GM12878 (cell line): ENCODE measurements around the gene RALGDS. TPM values are rescaled to one million over a fixed set of nuclear protein-coding genes. Genes with fewer than 3 reads are reported as not detected.

Experiments used
- ATAC-seq: fragments of 200-7000 bp; cut with Tn5 transposase; 3 replicates; pipeline ENCODE4 v1.9.1; 2020; ENCODE audit warnings: mild to moderate bottlenecking, moderate library complexity
- BruUV-seq: library from RNA; stranded (reverse); fragments of 400-500 nt; replicated peaks from 2 replicates; lab custom pipeline; 2021; lab: Mats Ljungman, UMichigan
- CTCF ChIA-PET: fragments of 300-600 bp; sonication (Branson Sonifier 250); formaldehyde crosslinking; extraction: SDS; loops from one replicate; lab custom pipeline; 2021; ENCODE audit warnings: inconsistent platforms; lab: Yijun Ruan, JAX
- POLR2A ChIA-PET: fragments of 350-600 bp; formaldehyde crosslinking; extraction: SDS; loops from one replicate; lab custom pipeline; 2021; ENCODE audit warnings: inconsistent platforms; lab: Charles Lee
- RAD21 ChIA-PET: fragments of 300-600 bp; sonication (Branson Sonifier 250); formaldehyde crosslinking; loops from one replicate; lab custom pipeline; 2023; ENCODE audit warnings: antibody characterized with exemption; ENCODE audit not compliant: unreplicated experiment; lab: Charles Lee
- SMC1A ChIA-PET: fragments of 300-600 bp; sonication (Branson Sonifier 250); formaldehyde crosslinking; loops from one replicate; lab custom pipeline; 2023; ENCODE audit not compliant: unreplicated experiment, uncharacterized antibody; lab: Charles Lee
- DNase-seq: peaks from one replicate; pipeline ENCODE4 v3.0.0-alpha.2; 2011; ENCODE audit warnings: low read depth, low spot score
- FAIRE-seq: peaks from 3 replicates; lab custom pipeline; 2011; peaks lifted over from hg19 to GRCh38; lab: Jason Lieb, UNC
- H2AFZ ChIP-seq: 2 replicates; pipeline ENCODE4 v1.6.0; 2011; ENCODE audit warnings: low read depth, low read length, control low read depth; ENCODE audit not compliant: control insufficient read depth
- H3K27ac ChIP-seq: 2 replicates; pipeline ENCODE4 v1.5.1; 2011; ENCODE audit warnings: control low read depth; ENCODE audit not compliant: control insufficient read depth, insufficient read depth
- H3K27me3 ChIP-seq, 2 experiments: replicated peaks in 1 of 2; 2 replicates each; pipeline versions ENCODE4 v1.6.0 to v1.6.1; 2011; ENCODE audit warnings: low read length in 1 of 2; ENCODE audit not compliant: control insufficient read depth in 2 of 2, insufficient read depth in 2 of 2
- H3K36me3 ChIP-seq, 2 experiments: 2 replicates each; pipeline ENCODE4 v1.5.1; 2011; ENCODE audit warnings: low read length in 1 of 2; ENCODE audit not compliant: control insufficient read depth in 2 of 2, insufficient read depth in 2 of 2
- H3K4me1 ChIP-seq: 2 replicates; pipeline ENCODE4 v1.6.1; 2011; ENCODE audit warnings: mild to moderate bottlenecking, low read length, moderate library complexity, mixed read lengths; ENCODE audit not compliant: control insufficient read depth, insufficient read depth
- H3K4me2 ChIP-seq: 2 replicates; pipeline ENCODE4 v1.6.0; 2011; ENCODE audit warnings: control low read depth; ENCODE audit not compliant: control insufficient read depth, insufficient read depth
- H3K4me3 ChIP-seq: fragments of 200-600 bp; sonication (generic); 2 replicates; pipeline ENCODE4 v1.5.1; 2016
- H3K79me2 ChIP-seq: 2 replicates; pipeline ENCODE4 v1.6.0; 2011; ENCODE audit warnings: low read length; ENCODE audit not compliant: control insufficient read depth, insufficient read depth
- H3K9ac ChIP-seq: 2 replicates; pipeline ENCODE4 v1.8.0; 2011; ENCODE audit warnings: low read length, control low read depth, mixed read lengths; ENCODE audit not compliant: control insufficient read depth, insufficient read depth
- H3K9me3 ChIP-seq: replicated peaks from 3 replicates; pipeline ENCODE4 v1.5.1; 2011; ENCODE audit warnings: mild to moderate bottlenecking, low read length; ENCODE audit not compliant: control insufficient read depth, insufficient read depth
- H4K20me1 ChIP-seq: 2 replicates; pipeline ENCODE4 v1.6.0; 2011; ENCODE audit not compliant: control insufficient read depth, insufficient read depth
- ATF7 ChIP-seq: fragments of 450-650 bp; IDR thresholded peaks from 2 replicates; pipeline ENCODE4 v1.6.1; 2016; ENCODE audit warnings: low read depth, mild to moderate bottlenecking
- BACH1 ChIP-seq: fragments of 450-650 bp; IDR thresholded peaks from 2 replicates; pipeline ENCODE4 v1.6.1; 2017; ENCODE audit warnings: mild to moderate bottlenecking, borderline replicate concordance
- BHLHE40 ChIP-seq, 2 experiments: fragments of 450-650 bp in 1 of 2; IDR thresholded peaks; 2 replicates each; pipeline ENCODE4 v1.6.1; 2011 to 2017; ENCODE audit warnings: low read depth in 2 of 2, borderline replicate concordance in 1 of 2, improper control_type of control experiment in 1 of 2, low read length in 1 of 2, mild to moderate bottlenecking in 1 of 2
- CBX5 ChIP-seq: sonication (generic); IDR thresholded peaks from 2 replicates; pipeline ENCODE4 v1.6.1; 2016; ENCODE audit warnings: low read depth, moderate library complexity, mild to moderate bottlenecking, inconsistent platforms
- JUND ChIP-seq: IDR thresholded peaks from 2 replicates; pipeline ENCODE4 v1.6.1; 2012; ENCODE audit warnings: low read depth, mild to moderate bottlenecking, low read length, improper control_type of control experiment, moderate library complexity
- MXI1 ChIP-seq: fragments of 150-350 bp; IDR thresholded peaks from 2 replicates; pipeline ENCODE4 v1.6.1; 2011; ENCODE audit warnings: low read depth, mild to moderate bottlenecking, inconsistent platforms, low read length, improper control_type of control experiment
- NFYA ChIP-seq: IDR thresholded peaks from 2 replicates; pipeline ENCODE4 v1.6.1; 2011; ENCODE audit warnings: low read depth, mild to moderate bottlenecking, low read length, improper control_type of control experiment, borderline replicate concordance
- NR2F1 ChIP-seq: fragments of 450-650 bp; conservative IDR thresholded peaks from 2 replicates; pipeline ENCODE4 v1.6.1; 2017; ENCODE audit warnings: mild to moderate bottlenecking
- PAX5 ChIP-seq: IDR thresholded peaks from 2 replicates; pipeline ENCODE4 v1.6.1; 2011; ENCODE audit warnings: low read depth, low read length, borderline replicate concordance
- PBX3 ChIP-seq: IDR thresholded peaks from 2 replicates; pipeline ENCODE4 v1.6.1; 2011; ENCODE audit warnings: mild to moderate bottlenecking, low read depth, low read length, moderate library complexity; ENCODE audit not compliant: insufficient replicate concordance
- SPI1 ChIP-seq: IDR thresholded peaks from 2 replicates; pipeline ENCODE4 v1.6.1; 2011; ENCODE audit warnings: low read depth, mild to moderate bottlenecking, low read length, moderate library complexity, borderline replicate concordance; ENCODE audit not compliant: insufficient read depth
- SRF ChIP-seq, 2 experiments: IDR thresholded peaks; 2 replicates each; pipeline ENCODE4 v1.6.1; 2011; ENCODE audit warnings: low read depth in 2 of 2, low read length in 2 of 2, mild to moderate bottlenecking in 1 of 2, moderate library complexity in 1 of 2
- WGBS: methylation state at CpG from one replicate; pipeline ENCODE4 v1.1.6; 2016; ENCODE audit warnings: low lambda C conversion rate; ENCODE audit not compliant: insufficient replicate concordance, insufficient coverage; ENCODE audit errors: missing lambda C conversion rate; 5-methylcytosine and 5-hydroxymethylcytosine counted together
- in situ Hi-C: fragments of 300-500 bp; cut with MboI; formaldehyde crosslinking; loops from 9 replicates; pipeline ENCODE4 v1.14.3; 2018; ENCODE audit warnings: mixed read lengths
- intact Hi-C: fragments of 100-400 bp; cut with micrococcal nuclease; formaldehyde crosslinking; loops from one replicate; pipeline ENCODE4 v1.14.2; 2022; ENCODE audit not compliant: unreplicated experiment
- polyA plus RNA-seq, 11 experiments: library from polyadenylated mRNA; depleted of rRNA in 4 of 11; unstranded in 6 of 11; stranded (reverse) in 5 of 11; fragments of >200 nt; fragmentation: Nextera tagmentation in 4 of 11; fragmentation: Illumina TruSeq in 1 of 11; extraction: Ambion mirVana in 4 of 11; extraction: Trizol in 1 of 11; gene quantifications; 1 replicate in 1 of 11; 2 replicates in 10 of 11; pipeline versions ENCODE4 v1.2.1 to v1.2.3, GENCODE V29; 2011 to 2016; ENCODE audit warnings: inconsistent platforms in 2 of 11, missing spikeins in 2 of 11, low read depth in 1 of 11
- total RNA-seq, 4 experiments: library from RNA; depleted of rRNA in 3 of 4; stranded (reverse); fragments of >200 nt in 3 of 4; fragmentation: Illumina TruSeq in 1 of 4; extraction: Trizol in 1 of 4; gene quantifications; 2 replicates each; pipeline versions ENCODE4 v1.2.1 to v1.2.3, GENCODE V29; 2013 to 2021
- TF ChIP-seq, protein P1 (sequence below): IDR thresholded peaks from 2 replicates; pipeline ENCODE4 v1.6.1; 2012; ENCODE audit warnings: low read length, inconsistent platforms
- TF ChIP-seq, protein P2 (sequence below): fragments of 450-650 bp; formaldehyde crosslinking; IDR thresholded peaks from 2 replicates; pipeline ENCODE4 v1.4.0; 2022; ENCODE audit warnings: mild to moderate bottlenecking, moderate library complexity

RALGDS gene
- total and polyA plus RNA-seq, 10 of the 15 experiments (the other 5 are each of a cell fraction or from before 2014, with no cell fraction given), result 1.3 to 48.6 (median 21.2) TPM

GRCh38 chr9:133127340-133127981 is 6.4 kb upstream of the RALGDS start (continued):
- TF ChIP-seq NFYA (no peak), NR2F1 (peak; percentile 72), CBX5 (no peak), BHLHE40 (IDR thresholded peaks at IDR 0.05; ENCODE audit: borderline replicate concordance in 1 of 2, low read depth in 2 of 2, low read length in 1 of 2) (peak in 1 of 2 experiments; percentile 43; a peak in 2 of 4 replicates), BACH1 (no peak), JUND (no peak), ATF7 (peak; percentile 84; the same call in 1 of the 2 replicates), SRF (IDR thresholded peaks at IDR 0.05; ENCODE audit: low read depth in 2 of 2, low read length in 2 of 2) (no peak)
- TF ChIP-seq, protein P1, sequence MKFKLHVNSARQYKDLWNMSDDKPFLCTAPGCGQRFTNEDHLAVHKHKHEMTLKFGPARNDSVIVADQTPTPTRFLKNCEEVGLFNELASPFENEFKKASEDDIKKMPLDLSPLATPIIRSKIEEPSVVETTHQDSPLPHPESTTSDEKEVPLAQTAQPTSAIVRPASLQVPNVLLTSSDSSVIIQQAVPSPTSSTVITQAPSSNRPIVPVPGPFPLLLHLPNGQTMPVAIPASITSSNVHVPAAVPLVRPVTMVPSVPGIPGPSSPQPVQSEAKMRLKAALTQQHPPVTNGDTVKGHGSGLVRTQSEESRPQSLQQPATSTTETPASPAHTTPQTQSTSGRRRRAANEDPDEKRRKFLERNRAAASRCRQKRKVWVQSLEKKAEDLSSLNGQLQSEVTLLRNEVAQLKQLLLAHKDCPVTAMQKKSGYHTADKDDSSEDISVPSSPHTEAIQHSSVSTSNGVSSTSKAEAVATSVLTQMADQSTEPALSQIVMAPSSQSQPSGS, result no peak

DNA sequence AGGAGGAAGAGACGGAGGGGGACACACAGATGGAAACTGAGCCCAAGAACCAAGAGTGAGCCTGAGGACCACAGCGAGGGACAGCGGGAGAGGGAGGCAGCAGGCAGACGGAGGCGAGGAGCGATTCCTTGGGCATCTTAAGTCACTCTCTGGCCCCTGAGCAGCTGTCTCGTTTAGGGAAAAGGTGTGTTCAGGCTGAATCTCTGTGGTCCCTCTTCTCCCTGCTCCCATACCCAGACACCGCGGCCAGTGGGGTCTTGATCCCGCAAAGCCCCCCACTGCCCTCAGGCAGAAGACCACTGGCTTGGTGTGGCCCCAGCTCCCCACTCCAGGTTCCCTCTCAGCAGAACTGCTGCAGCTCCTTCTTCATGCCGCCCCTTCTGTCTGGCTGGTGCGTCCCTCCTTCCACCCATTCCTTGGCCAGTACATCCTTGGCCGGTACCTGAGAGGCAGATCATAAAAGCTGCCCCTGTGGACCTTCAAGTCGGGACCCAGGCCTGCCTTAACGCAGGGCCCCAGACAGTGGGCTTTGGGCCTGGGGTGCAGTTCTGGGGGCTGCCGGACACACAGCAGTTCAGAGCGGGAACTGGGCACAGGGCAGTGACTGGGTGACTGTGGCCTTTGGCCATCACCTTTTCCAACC is 5.8 kb upstream of the RALGDS start:
- Histone ChIP-seq H3K79me2 (peaks cover 43% of the 10 kb centered on the region), H3K9ac (peak overlapping the region; percentile 50; the same call in 1 of the 2 replicates), H3K27me3 (no peaks in the 10 kb centered on the region), H2AFZ (no peak overlapping the region), H4K20me1 (no peaks in the 10 kb centered on the region; the same call in 1 of the 2 replicates), H3K4me3 (peak overlapping the region; percentile 55), H3K9me3 (no peaks in the 10 kb centered on the region), H3K27ac (peak overlapping the region; percentile 79), H3K36me3 (no peaks in the 10 kb centered on the region; a peak in 3 of 4 replicates), H3K4me2 (peak overlapping the region; percentile 98), H3K4me1 (peaks cover 41% of the 10 kb centered on the region)
- in situ Hi-C loops (loop anchor here (25.0 kb wide), 1 partner anchor 1865 kb away; no protein-coding TSS in a partner anchor), intact Hi-C loops (loop anchor here (2.0 kb wide), 1 partner anchor 16 kb away; no protein-coding TSS in a partner anchor)
- WGBS, result 51% methylated on average over 17 of the region's 17 CpGs
- no TSS peak for BruUV-seq
- FAIRE-seq (no peak), ATAC-seq (no peak), DNase-seq (no peak)
- POLR2A ChIA-PET, result interaction anchor here (0.6 to 2.0 kb wide), 7 partner anchors 9 to 69 kb away, joined by 3 to 7 read pairs (median 3); no protein-coding TSS in a partner anchor
- SMC1A ChIA-PET, result interaction anchor here (1.9 to 2.5 kb wide), 3 partner anchors 8 to 17 kb away, joined by 6 to 12 read pairs (median 8); no protein-coding TSS in a partner anchor
- CTCF ChIA-PET, result interaction anchor here (0.8 to 1.9 kb wide), 3 partner anchors 12 to 20 kb away, joined by 4 to 15 read pairs (median 5); no protein-coding TSS in a partner anchor
- RAD21 ChIA-PET, result interaction anchor here (1.0 to 2.3 kb wide), 4 partner anchors 11 to 18 kb away, joined by 4 to 10 read pairs (median 5); no protein-coding TSS in a partner anchor
- no peak for TF ChIP-seq PAX5
- TF ChIP-seq, protein P2, sequence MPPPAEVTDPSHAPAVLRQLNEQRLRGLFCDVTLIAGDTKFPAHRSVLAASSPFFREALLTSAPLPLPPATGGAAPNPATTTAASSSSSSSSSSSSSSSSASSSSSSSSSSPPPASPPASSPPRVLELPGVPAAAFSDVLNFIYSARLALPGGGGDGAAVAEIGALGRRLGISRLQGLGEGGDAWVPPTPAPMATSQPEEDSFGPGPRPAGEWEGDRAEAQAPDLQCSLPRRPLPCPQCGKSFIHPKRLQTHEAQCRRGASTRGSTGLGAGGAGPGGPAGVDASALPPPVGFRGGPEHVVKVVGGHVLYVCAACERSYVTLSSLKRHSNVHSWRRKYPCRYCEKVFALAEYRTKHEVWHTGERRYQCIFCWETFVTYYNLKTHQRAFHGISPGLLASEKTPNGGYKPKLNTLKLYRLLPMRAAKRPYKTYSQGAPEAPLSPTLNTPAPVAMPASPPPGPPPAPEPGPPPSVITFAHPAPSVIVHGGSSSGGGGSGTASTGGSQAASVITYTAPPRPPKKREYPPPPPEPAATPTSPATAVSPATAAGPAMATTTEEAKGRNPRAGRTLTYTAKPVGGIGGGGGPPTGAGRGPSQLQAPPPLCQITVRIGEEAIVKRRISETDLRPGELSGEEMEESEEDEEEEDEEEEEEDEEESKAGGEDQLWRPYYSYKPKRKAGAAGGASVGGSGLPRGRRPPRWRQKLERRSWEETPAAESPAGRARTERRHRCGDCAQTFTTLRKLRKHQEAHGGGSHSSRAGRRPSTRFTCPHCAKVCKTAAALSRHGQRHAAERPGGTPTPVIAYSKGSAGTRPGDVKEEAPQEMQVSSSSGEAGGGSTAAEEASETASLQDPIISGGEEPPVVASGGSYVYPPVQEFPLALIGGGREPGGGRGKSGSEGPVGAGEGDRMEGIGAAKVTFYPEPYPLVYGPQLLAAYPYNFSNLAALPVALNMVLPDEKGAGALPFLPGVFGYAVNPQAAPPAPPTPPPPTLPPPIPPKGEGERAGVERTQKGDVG (CRISPR knock-in tag), result no peak
- TF ChIP-seq MXI1, result no peak
- no peak for TF ChIP-seq PBX3
- TF ChIP-seq JUND, result no peak
- TF ChIP-seq SPI1, result no peak
